OCI-LY7 (cell line): ENCODE data around the gene KIAA0930. TPM values are rescaled to one million over a fixed set of nuclear protein-coding genes. Genes with fewer than 3 reads are reported as not detected.

Source experiments
- BruUV-seq: library from RNA; stranded (reverse); fragments of 400-500 nt; replicated peaks from 2 replicates; lab custom pipeline; 2021; lab: Mats Ljungman, UMichigan
- CTCF ChIA-PET: fragments of 300-600 bp; sonication (Branson Sonifier 250); formaldehyde crosslinking; loops from one replicate; lab custom pipeline; 2022; ENCODE audit warnings: antibody characterized with exemption; ENCODE audit not compliant: unreplicated experiment; lab: Charles Lee
- POLR2A ChIA-PET: fragments of 300-600 bp; sonication (Branson Sonifier 250); formaldehyde crosslinking; loops from one replicate; lab custom pipeline; 2022; ENCODE audit warnings: antibody characterized with exemption; lab: Charles Lee
- DNase-seq: peaks from one replicate; pipeline ENCODE4 v3.0.0-alpha.2; 2015; ENCODE audit warnings: low spot score
- H2AFZ ChIP-seq: fragments of 200-600 bp; sonication (generic), shearing (Covaris generic); 2 replicates; pipeline ENCODE4 v1.6.1; 2014; ENCODE audit warnings: mild to moderate bottlenecking, antibody characterized with exemption, low read length, moderate library complexity
- H3K27ac ChIP-seq: fragments of 200-600 bp; sonication (generic); 2 replicates; pipeline ENCODE4 v1.5.1; 2014; ENCODE audit warnings: mixed run types, low read depth, mild to moderate bottlenecking, moderate library complexity, low read length, inconsistent platforms; ENCODE audit not compliant: poor library complexity, severe bottlenecking
- H3K36me3 ChIP-seq: fragments of 200-600 bp; sonication (generic); 2 replicates; pipeline ENCODE4 v1.6.1; 2014; ENCODE audit warnings: mild to moderate bottlenecking, antibody characterized with exemption, low read length, moderate library complexity, mixed read lengths; ENCODE audit not compliant: insufficient read depth
- H3K4me1 ChIP-seq: fragments of 200-600 bp; sonication (generic); 2 replicates; pipeline ENCODE4 v1.5.1; 2014; ENCODE audit warnings: mild to moderate bottlenecking, low read length; ENCODE audit not compliant: insufficient read depth, poor library complexity, severe bottlenecking
- H3K4me2 ChIP-seq: fragments of 200-600 bp; sonication (generic); 2 replicates; pipeline ENCODE4 v1.6.1; 2014; ENCODE audit warnings: mild to moderate bottlenecking, low read length
- H3K4me3 ChIP-seq: fragments of 200-600 bp; sonication (generic); 2 replicates; pipeline ENCODE4 v1.5.1; 2014; ENCODE audit warnings: mild to moderate bottlenecking, low read depth, low read length; ENCODE audit not compliant: poor library complexity, severe bottlenecking
- H3K79me2 ChIP-seq: fragments of 200-600 bp; sonication (generic); 2 replicates; pipeline ENCODE4 v1.6.1; 2016; ENCODE audit warnings: low read depth, mild to moderate bottlenecking, low read length, moderate library complexity, mixed read lengths; ENCODE audit not compliant: insufficient read depth
- H3K9me2 ChIP-seq: fragments of 200-600 bp; sonication (generic); 2 replicates; pipeline ENCODE4 v1.6.1; 2016; ENCODE audit warnings: mild to moderate bottlenecking, low read length, mixed read lengths; ENCODE audit not compliant: insufficient read depth
- H3K9me3 ChIP-seq: fragments of 200-600 bp; sonication (generic); 2 replicates; pipeline ENCODE4 v1.6.1; 2014; ENCODE audit warnings: mild to moderate bottlenecking, mixed run types, low read length, mixed read lengths
- H4K20me1 ChIP-seq: fragments of 200-600 bp; sonication (generic); 2 replicates; pipeline ENCODE4 v1.6.1; 2014; ENCODE audit warnings: mild to moderate bottlenecking, antibody characterized with exemption, low read length, moderate library complexity, mixed read lengths; ENCODE audit not compliant: insufficient read depth
- EZH2phosphoT487 ChIP-seq: fragments of 200-600 bp; sonication (generic); IDR thresholded peaks from 2 replicates; pipeline ENCODE4 v1.6.1; 2018; ENCODE audit warnings: low read depth, borderline replicate concordance, mild to moderate bottlenecking, mixed run types, antibody characterized with exemption, low read length, moderate library complexity, mixed read lengths
- intact Hi-C: fragments of 100-400 bp; cut with micrococcal nuclease; formaldehyde crosslinking; loops from one replicate; pipeline ENCODE4 v1.10.0; 2022; ENCODE audit not compliant: unreplicated experiment
- total RNA-seq, 2 experiments: library from RNA; depleted of rRNA in 1 of 2; stranded (reverse); fragments of >200 nt in 1 of 2; shearing (Covaris generic) in 1 of 2; gene quantifications; 2 replicates each; pipeline ENCODE4 v1.2.3, GENCODE V29; 2014 to 2022
- TF ChIP-seq, protein P1 (sequence below): fragments of 200-600 bp; sonication (generic); conservative IDR thresholded peaks from 2 replicates; pipeline ENCODE4 v1.5.1; 2014; ENCODE audit warnings: mild to moderate bottlenecking, antibody characterized with exemption, low read length, moderate library complexity, mixed read lengths

The KIAA0930 gene
- total RNA-seq, 2 experiments from 2014 or later: 80.7 to 93.9 TPM

DNA sequence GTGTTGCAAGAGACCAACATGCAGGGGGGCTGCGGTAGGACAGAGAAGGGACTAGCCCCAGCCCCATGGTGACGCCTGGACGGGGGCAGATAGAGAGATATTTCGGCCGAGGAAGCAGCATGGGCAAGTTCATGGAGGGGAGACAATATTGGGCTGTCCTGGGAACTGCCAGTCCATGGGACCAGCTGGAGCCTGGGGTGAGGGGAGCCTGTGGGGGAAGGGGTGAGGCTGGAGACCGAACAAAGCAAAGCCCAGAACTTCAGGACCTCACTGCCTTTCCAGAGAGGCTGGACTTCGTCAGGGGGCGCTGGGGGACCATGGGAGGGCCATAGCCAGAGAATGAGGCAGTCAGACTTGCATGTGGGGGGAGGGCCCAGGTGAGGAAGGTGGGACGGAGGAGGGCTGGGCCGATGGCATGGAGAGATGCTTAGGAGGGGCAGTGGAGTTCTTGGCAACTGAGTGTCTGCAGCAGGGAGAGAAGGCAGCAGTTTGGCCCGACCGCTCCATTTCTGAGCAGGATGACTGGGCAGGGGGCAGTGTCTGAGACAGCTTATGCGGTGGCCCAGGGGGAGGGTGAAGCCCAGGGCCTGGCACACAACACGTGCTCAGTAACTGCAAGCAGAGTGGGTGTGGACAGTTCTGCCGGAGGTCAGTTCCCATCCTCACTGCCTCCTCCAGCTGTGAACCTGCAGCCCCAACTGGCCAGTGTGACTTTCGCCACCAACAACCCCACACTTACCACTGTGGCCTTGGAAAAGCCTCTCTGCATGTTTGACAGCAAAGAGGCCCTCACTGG lies 44.8 kb upstream of the KIAA0930 start:
- H3K27ac ChIP-seq: no peak overlapping the region
- no TSS peak for BruUV-seq
- no peak overlapping the region for H2AFZ ChIP-seq
- H4K20me1 ChIP-seq: no peaks in the 10 kb centered on the region
- CTCF ChIA-PET: no interaction called here
- H3K4me3 ChIP-seq: no peak overlapping the region
- no peaks in the 10 kb centered on the region for H3K79me2 ChIP-seq
- no peaks in the 10 kb centered on the region for H3K9me3 ChIP-seq
- TF ChIP-seq, protein P1, sequence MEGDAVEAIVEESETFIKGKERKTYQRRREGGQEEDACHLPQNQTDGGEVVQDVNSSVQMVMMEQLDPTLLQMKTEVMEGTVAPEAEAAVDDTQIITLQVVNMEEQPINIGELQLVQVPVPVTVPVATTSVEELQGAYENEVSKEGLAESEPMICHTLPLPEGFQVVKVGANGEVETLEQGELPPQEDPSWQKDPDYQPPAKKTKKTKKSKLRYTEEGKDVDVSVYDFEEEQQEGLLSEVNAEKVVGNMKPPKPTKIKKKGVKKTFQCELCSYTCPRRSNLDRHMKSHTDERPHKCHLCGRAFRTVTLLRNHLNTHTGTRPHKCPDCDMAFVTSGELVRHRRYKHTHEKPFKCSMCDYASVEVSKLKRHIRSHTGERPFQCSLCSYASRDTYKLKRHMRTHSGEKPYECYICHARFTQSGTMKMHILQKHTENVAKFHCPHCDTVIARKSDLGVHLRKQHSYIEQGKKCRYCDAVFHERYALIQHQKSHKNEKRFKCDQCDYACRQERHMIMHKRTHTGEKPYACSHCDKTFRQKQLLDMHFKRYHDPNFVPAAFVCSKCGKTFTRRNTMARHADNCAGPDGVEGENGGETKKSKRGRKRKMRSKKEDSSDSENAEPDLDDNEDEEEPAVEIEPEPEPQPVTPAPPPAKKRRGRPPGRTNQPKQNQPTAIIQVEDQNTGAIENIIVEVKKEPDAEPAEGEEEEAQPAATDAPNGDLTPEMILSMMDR: no peak
- TF ChIP-seq EZH2phosphoT487: no peak
- intact Hi-C loops: no loop called here
- no peaks in the 10 kb centered on the region for H3K9me2 ChIP-seq
- no peaks in the 10 kb centered on the region for H3K36me3 ChIP-seq
- POLR2A ChIA-PET: no interaction called here
- H3K4me2 ChIP-seq: no peak overlapping the region
- H3K4me1 ChIP-seq: peaks cover 23% of the 10 kb centered on the region
- DNase-seq: no peak

DNA sequence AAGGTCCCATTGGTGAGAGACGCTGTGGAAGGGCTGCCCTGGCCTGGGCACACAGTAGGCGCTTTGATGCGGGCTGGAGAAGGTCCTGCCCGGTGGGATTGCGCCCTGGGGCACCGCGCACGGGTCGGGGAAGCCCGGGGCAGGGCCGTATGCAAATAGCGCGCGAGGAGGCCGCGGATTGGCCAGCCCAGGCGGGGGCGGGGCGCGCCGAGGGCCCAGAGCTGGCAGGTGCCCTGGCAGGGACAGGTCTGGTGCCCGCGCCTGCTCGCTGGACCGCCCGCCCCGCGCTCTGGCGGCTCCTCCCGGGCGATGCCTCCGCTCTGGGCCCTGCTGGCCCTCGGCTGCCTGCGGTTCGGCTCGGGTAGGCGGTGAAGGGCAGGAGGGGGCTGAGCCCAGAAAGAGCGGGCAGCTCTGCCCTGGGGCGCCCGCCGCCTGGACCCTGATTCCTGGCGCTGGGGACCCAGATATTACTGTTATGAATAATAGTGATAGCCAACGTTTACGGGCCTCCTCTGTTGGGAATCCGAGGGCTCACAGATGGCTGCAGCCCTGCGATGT lies 44.1 kb upstream of the KIAA0930 start, which contains the start of gene UPK3A:
UPK3A (plus strand) TSS at position 245 of the 558 bp plus-strand sequence; CDS start at position 310, 65 bp downstream.
- no peaks in the 10 kb centered on the region for H3K36me3 ChIP-seq
- H3K4me2 ChIP-seq: no peak within 1 kb of the TSS; the same call in 1 of the 2 replicates
- TF ChIP-seq, protein P1: no peak
- no peak for TF ChIP-seq EZH2phosphoT487
- no peaks in the 10 kb centered on the region for H3K9me2 ChIP-seq
- peaks cover 23% of the 10 kb centered on the region for H3K4me1 ChIP-seq
- H3K79me2 ChIP-seq: no peaks in the 10 kb centered on the region
- ChIA-PET CTCF (no interaction called here), POLR2A (no interaction called here)
- no peak within 1 kb of the TSS for H3K27ac ChIP-seq
- H3K9me3 ChIP-seq: no peaks in the 10 kb centered on the region
- BruUV-seq: no TSS peak
- H3K4me3 ChIP-seq: no peak within 1 kb of the TSS
- DNase-seq: no peak
- no peak within 1 kb of the TSS for H2AFZ ChIP-seq
- H4K20me1 ChIP-seq: no peaks in the 10 kb centered on the region
- intact Hi-C loops: no loop called here

DNA sequence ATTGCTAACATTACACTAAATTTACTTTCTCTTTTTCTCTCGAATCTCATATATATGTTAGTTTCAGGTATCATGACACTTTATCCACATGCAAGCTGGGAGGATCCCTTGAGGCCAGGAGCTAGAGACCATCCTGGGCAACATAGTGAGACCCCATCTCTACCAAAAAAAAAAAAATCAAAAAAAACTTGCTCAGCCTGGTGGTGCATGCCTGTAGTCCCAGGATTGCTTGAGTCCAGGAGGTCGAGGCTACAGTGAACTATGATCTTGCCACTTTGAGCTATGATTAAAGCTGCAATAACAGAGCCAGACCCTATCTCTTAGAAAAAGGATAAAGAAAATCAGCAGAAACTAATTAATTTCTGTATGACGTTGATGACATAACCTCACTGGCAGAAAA lies 40.3 kb upstream of the KIAA0930 start:
- no peak for DNase-seq
- Histone ChIP-seq H3K36me3 (no peaks in the 10 kb centered on the region), H4K20me1 (no peaks in the 10 kb centered on the region), H3K9me2 (no peaks in the 10 kb centered on the region), H3K4me1 (no peaks in the 10 kb centered on the region), H3K4me2 (no peak overlapping the region), H3K27ac (no peak overlapping the region), H3K9me3 (no peaks in the 10 kb centered on the region), H3K4me3 (no peak overlapping the region), H3K79me2 (no peaks in the 10 kb centered on the region), H2AFZ (no peak overlapping the region)
- intact Hi-C loops: no loop called here
- ChIA-PET POLR2A (no interaction called here), CTCF (no interaction called here)
- BruUV-seq: no TSS peak
- TF ChIP-seq, protein P1: no peak
- no peak for TF ChIP-seq EZH2phosphoT487
